Measurements from ENCODE around the gene LMNTD1. TPM values are rescaled to one million over a fixed set of nuclear protein-coding genes. Genes with fewer than 3 reads are reported as not detected.

Gene LMNTD1
- polyA plus RNA-seq, 1 of the 3 experiments (the other 2 are of a cell fraction) = 0.20 TPM

- no peaks in the 10 kb centered on the region for H3K27me3 ChIP-seq (ENCODE audit: insufficient read depth)
- no peak for DNase-seq
- no peak overlapping the region for H3K27ac ChIP-seq (ENCODE audit: low read depth in 2 of 2, low read length in 1 of 2)
- no peaks in the 10 kb centered on the region for H3F3A ChIP-seq (replicated peaks; ENCODE audit: insufficient read depth)
- ChIA-PET POLR2A (no interaction called here), CTCF (interaction anchor here (1.7 kb wide), 1 partner anchor 338 kb away, joined by 4 read pairs; no protein-coding TSS in a partner anchor)
- no peak for TF ChIP-seq CTCF (IDR thresholded peaks at IDR 0.05)
- TF ChIP-seq IRF3 (IDR thresholded peaks at IDR 0.05; ENCODE audit: low read depth, low read length) = no peak
- no peak for TF ChIP-seq CHD2 (IDR thresholded peaks at IDR 0.05; ENCODE audit: low read length, partially characterized antibody)
- no peak for TF ChIP-seq RXRA (IDR thresholded peaks at IDR 0.05; ENCODE audit: borderline replicate concordance, low read depth)
- TF ChIP-seq FOXJ3 (CRISPR knock-in tag; IDR thresholded peaks at IDR 0.05) = no peak
- no peak for TF ChIP-seq TAF1 (IDR thresholded peaks at IDR 0.05; ENCODE audit: borderline replicate concordance, low read depth, low read length)
- TF ChIP-seq RAD21 (IDR thresholded peaks at IDR 0.05; ENCODE audit: low read length) = no peak
- no peak for TF ChIP-seq USF1 (IDR thresholded peaks at IDR 0.05; ENCODE audit: borderline replicate concordance, low read depth)
- TF ChIP-seq GATA2 (CRISPR knock-in tag; IDR thresholded peaks at IDR 0.05) = no peak
- no peak for TF ChIP-seq SIN3A (IDR thresholded peaks at IDR 0.05; ENCODE audit: borderline replicate concordance, low read depth, low read length)
- TF ChIP-seq FOSL2 (IDR thresholded peaks at IDR 0.05; ENCODE audit: borderline replicate concordance, low read depth) = no peak
- TF ChIP-seq REST (IDR thresholded peaks at IDR 0.05; ENCODE audit: low read depth, low read length) = no peak
- TF ChIP-seq GABPA (IDR thresholded peaks at IDR 0.05; ENCODE audit: low read depth) = no peak
- no peak overlapping the region for H3K4me2 ChIP-seq
- no peak overlapping the region for H3K4me3 ChIP-seq (ENCODE audit: low read depth in 2 of 2, low read length in 1 of 2)
- H3K9ac ChIP-seq = no peak overlapping the region
- no peaks in the 10 kb centered on the region for H3K36me3 ChIP-seq (replicated peaks in 1 of 2; ENCODE audit: control insufficient read depth in 1 of 2, insufficient read depth in 2 of 2, low read length in 1 of 2)
- H3K4me1 ChIP-seq (ENCODE audit: control insufficient read depth in 1 of 2, insufficient read depth in 2 of 2, low read depth in 1 of 2, low read length in 1 of 2) = no peaks in the 10 kb centered on the region; a peak in 1 of 4 replicates
- H3K9me2 ChIP-seq = no peaks in the 10 kb centered on the region
- 67% methylated on average over 2 of the region's 2 CpGs for WGBS (ENCODE audit: low lambda C conversion rate)
- no peaks in the 10 kb centered on the region for H3K79me2 ChIP-seq (ENCODE audit: insufficient read depth)
- H4K20me1 ChIP-seq (ENCODE audit: insufficient read depth) = no peaks in the 10 kb centered on the region
- H2AFZ ChIP-seq (ENCODE audit: low read depth) = no peak overlapping the region
- 0 out of 2 replicates have a peak, but pooled peaks cover under 1% of the 10 kb centered on the region for H3K9me3 ChIP-seq
Measured at GRCh38 chr12:25594376-25594775, 41.3 kb upstream of the LMNTD1 start.
